Measurements from ENCODE around the gene TRIM41. TPM values are rescaled to one million over a fixed set of nuclear protein-coding genes. Genes with fewer than 3 reads are reported as not detected.

TRIM41 gene
- total and polyA plus RNA-seq, 2 experiments from 2014 or later: 2.0 to 14.9 TPM

- Histone ChIP-seq H3K36me3 (replicated peaks; ENCODE audit: insufficient read depth, low read depth) (no peaks in the 10 kb centered on the region), H3K79me2 (no peaks in the 10 kb centered on the region), H4K20me1 (ENCODE audit: insufficient read depth, poor library complexity, severe bottlenecking) (no peaks in the 10 kb centered on the region), H3K4me2 (no peak overlapping the region), H3K27me3 (peaks cover 18% of the 10 kb centered on the region), H3K4me1 (ENCODE audit: insufficient read depth) (peaks cover 2% of the 10 kb centered on the region), H3K9me2 (replicated peaks; ENCODE audit: insufficient read depth) (no peaks in the 10 kb centered on the region), H2AFZ (no peak overlapping the region), H3K4me3 (no peak overlapping the region), H3K9me3 (ENCODE audit: low read depth) (no peaks in the 10 kb centered on the region), H3K27ac (no peak overlapping the region)
- no peak for TF ChIP-seq EZH2phosphoT487 (IDR thresholded peaks at IDR 0.05; ENCODE audit: low read depth, severe bottlenecking, unreplicated experiment)
- no peak for TF ChIP-seq CTCF (IDR thresholded peaks at IDR 0.05; ENCODE audit: poor library complexity)
- no peak for TF ChIP-seq EZH2 (IDR thresholded peaks at IDR 0.05; ENCODE audit: borderline replicate concordance)
- no peak for DNase-seq (ENCODE audit: low spot score)
- 60% methylated on average over 9 of the region's 9 CpGs for WGBS (ENCODE audit: low lambda C conversion rate, missing lambda C conversion rate)
Observed at GRCh38 chr5:181198905-181199519, 24.1 kb upstream of the TRIM41 start.

- no peaks in the 10 kb centered on the region for H4K20me1 ChIP-seq (ENCODE audit: insufficient read depth, poor library complexity, severe bottlenecking)
- no peak for DNase-seq (ENCODE audit: low spot score)
- 76% methylated on average over 12 of the region's 12 CpGs for WGBS (ENCODE audit: low lambda C conversion rate, missing lambda C conversion rate)
- H3K4me2 ChIP-seq: no peak overlapping the region
- H3K79me2 ChIP-seq: no peaks in the 10 kb centered on the region
- no peaks in the 10 kb centered on the region for H3K9me2 ChIP-seq (replicated peaks; ENCODE audit: insufficient read depth)
- no peak overlapping the region for H3K4me3 ChIP-seq
- H3K36me3 ChIP-seq (replicated peaks; ENCODE audit: insufficient read depth, low read depth): no peaks in the 10 kb centered on the region
- peaks cover 23% of the 10 kb centered on the region for H3K27me3 ChIP-seq
- H3K27ac ChIP-seq: no peak overlapping the region
- H2AFZ ChIP-seq: no peak overlapping the region
- no peaks in the 10 kb centered on the region for H3K9me3 ChIP-seq (ENCODE audit: low read depth)
- TF ChIP-seq EZH2 (IDR thresholded peaks at IDR 0.05; ENCODE audit: borderline replicate concordance): no peak
- TF ChIP-seq EZH2phosphoT487 (IDR thresholded peaks at IDR 0.05; ENCODE audit: low read depth, severe bottlenecking, unreplicated experiment): no peak
- TF ChIP-seq CTCF (IDR thresholded peaks at IDR 0.05; ENCODE audit: poor library complexity): no peak
- H3K4me1 ChIP-seq (ENCODE audit: insufficient read depth): peaks cover 9% of the 10 kb centered on the region
Observed at GRCh38 chr5:181199881-181200638, 23.0 kb upstream of the TRIM41 start.

GRCh38 chr5:181200816-181201215 is 22.3 kb upstream of the TRIM41 start:
- no peak for TF ChIP-seq CTCF (IDR thresholded peaks at IDR 0.05; ENCODE audit: poor library complexity)
- TF ChIP-seq EZH2phosphoT487 (IDR thresholded peaks at IDR 0.05; ENCODE audit: low read depth, severe bottlenecking, unreplicated experiment): no peak
- no peak for TF ChIP-seq EZH2 (IDR thresholded peaks at IDR 0.05; ENCODE audit: borderline replicate concordance)
- no peaks in the 10 kb centered on the region for H3K79me2 ChIP-seq
- 48% methylated on average over 4 of the region's 4 CpGs for WGBS (ENCODE audit: low lambda C conversion rate, missing lambda C conversion rate)
- H3K4me3 ChIP-seq: no peak overlapping the region
- H4K20me1 ChIP-seq (ENCODE audit: insufficient read depth, poor library complexity, severe bottlenecking): no peaks in the 10 kb centered on the region
- peaks cover 29% of the 10 kb centered on the region for H3K27me3 ChIP-seq
- H2AFZ ChIP-seq: no peak overlapping the region
- H3K9me3 ChIP-seq (ENCODE audit: low read depth): no peaks in the 10 kb centered on the region
- H3K27ac ChIP-seq: no peak overlapping the region
- DNase-seq (ENCODE audit: low spot score): no peak
- no peaks in the 10 kb centered on the region for H3K36me3 ChIP-seq (replicated peaks; ENCODE audit: insufficient read depth, low read depth)
- no peaks in the 10 kb centered on the region for H3K9me2 ChIP-seq (replicated peaks; ENCODE audit: insufficient read depth)
- no peak overlapping the region for H3K4me2 ChIP-seq
- peaks cover 17% of the 10 kb centered on the region for H3K4me1 ChIP-seq (ENCODE audit: insufficient read depth)
